GM06990 (cell line): Measurements from ENCODE around the gene SPTSSA.

ENCODE experiments used
- DNase-seq: peaks from one replicate; pipeline ENCODE4 v3.0.0-alpha.2; 2011; ENCODE audit not compliant: insufficient read length; ENCODE audit errors: extremely low read depth
- H3K27me3 ChIP-seq: replicated peaks from 2 replicates; pipeline ENCODE4 v1.6.0; 2011; ENCODE audit warnings: low read length; ENCODE audit not compliant: control insufficient read depth, insufficient read depth
- H3K36me3 ChIP-seq: 2 replicates; pipeline ENCODE4 v1.5.1; 2011; ENCODE audit warnings: low read length; ENCODE audit not compliant: control insufficient read depth, insufficient read depth
- H3K4me3 ChIP-seq: replicated peaks from 2 replicates; pipeline ENCODE4 v1.5.1; 2011; ENCODE audit warnings: low read depth, mild to moderate bottlenecking, control low read depth, low read length
- TF ChIP-seq, protein P1 (sequence below): IDR thresholded peaks from 2 replicates; pipeline ENCODE4 v1.5.1; 2011; ENCODE audit warnings: low read length, control low read depth, mild to moderate bottlenecking, inconsistent platforms; ENCODE audit not compliant: insufficient read depth, poor library complexity, severe bottlenecking

Gene SPTSSA

GRCh38 chr14:34475163-34475562 is 13.1 kb upstream of the SPTSSA start:
- Histone ChIP-seq H3K36me3 (no peaks in the 10 kb centered on the region), H3K4me3 (no peak overlapping the region), H3K27me3 (no peaks in the 10 kb centered on the region)
- TF ChIP-seq, protein P1, sequence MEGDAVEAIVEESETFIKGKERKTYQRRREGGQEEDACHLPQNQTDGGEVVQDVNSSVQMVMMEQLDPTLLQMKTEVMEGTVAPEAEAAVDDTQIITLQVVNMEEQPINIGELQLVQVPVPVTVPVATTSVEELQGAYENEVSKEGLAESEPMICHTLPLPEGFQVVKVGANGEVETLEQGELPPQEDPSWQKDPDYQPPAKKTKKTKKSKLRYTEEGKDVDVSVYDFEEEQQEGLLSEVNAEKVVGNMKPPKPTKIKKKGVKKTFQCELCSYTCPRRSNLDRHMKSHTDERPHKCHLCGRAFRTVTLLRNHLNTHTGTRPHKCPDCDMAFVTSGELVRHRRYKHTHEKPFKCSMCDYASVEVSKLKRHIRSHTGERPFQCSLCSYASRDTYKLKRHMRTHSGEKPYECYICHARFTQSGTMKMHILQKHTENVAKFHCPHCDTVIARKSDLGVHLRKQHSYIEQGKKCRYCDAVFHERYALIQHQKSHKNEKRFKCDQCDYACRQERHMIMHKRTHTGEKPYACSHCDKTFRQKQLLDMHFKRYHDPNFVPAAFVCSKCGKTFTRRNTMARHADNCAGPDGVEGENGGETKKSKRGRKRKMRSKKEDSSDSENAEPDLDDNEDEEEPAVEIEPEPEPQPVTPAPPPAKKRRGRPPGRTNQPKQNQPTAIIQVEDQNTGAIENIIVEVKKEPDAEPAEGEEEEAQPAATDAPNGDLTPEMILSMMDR = no peak
- no peak for DNase-seq

- Histone ChIP-seq H3K4me3 (no peak overlapping the region), H3K36me3 (no peaks in the 10 kb centered on the region), H3K27me3 (no peaks in the 10 kb centered on the region)
- TF ChIP-seq, protein P1 = no peak
- DNase-seq = no peak
Measured at GRCh38 chr14:34474187-34474679, 12.2 kb upstream of the SPTSSA start.

GRCh38 chr14:34472706-34473279 is 10.8 kb upstream of the SPTSSA start:
- TF ChIP-seq, protein P1 = no peak
- no peak overlapping the region for H3K4me3 ChIP-seq
- H3K36me3 ChIP-seq = no peaks in the 10 kb centered on the region
- no peak for DNase-seq
- H3K27me3 ChIP-seq = no peaks in the 10 kb centered on the region

DNA sequence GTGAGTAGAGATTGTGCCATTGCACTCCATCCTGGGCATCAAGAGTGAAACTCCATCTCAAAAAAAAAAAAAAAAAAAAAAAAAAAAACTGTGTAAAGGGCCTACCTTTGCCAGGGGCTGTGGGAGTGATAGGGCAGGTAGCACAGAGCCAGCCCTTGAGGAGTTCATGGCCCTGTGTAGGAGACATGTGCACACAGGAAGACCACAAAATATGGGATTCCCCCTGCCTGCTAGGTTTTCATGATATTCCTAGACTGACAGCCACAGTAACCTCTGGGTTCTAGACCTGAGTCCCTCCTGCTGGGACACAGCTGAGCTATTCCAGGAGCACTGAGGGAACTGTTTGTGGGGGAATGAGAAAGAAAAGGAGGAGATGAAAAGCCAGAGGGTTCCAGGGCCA is 8.3 kb upstream of the SPTSSA start:
- DNase-seq = no peak
- Histone ChIP-seq H3K36me3 (no peaks in the 10 kb centered on the region), H3K4me3 (no peak overlapping the region), H3K27me3 (no peaks in the 10 kb centered on the region)
- TF ChIP-seq, protein P1 = no peak

DNA sequence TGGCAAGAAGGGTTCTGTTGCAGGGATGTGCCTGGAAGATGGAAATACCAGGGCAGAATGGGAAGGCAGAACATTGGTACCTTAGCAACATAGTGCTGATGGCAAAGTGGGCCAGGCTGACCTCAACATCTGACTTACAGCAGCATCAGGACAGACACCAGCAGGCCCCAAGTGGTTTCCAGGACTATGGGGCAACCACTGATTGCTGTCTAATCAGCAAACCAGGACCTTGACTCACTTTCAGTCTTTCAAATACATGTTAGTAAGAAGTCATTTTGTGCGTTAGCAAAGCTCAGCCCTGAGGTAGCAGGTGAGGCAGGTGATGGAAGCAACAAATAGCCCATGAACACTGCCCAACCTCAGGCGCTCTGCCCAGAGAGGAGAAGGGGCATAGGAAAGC is 4.7 kb upstream of the SPTSSA start:
- TF ChIP-seq, protein P1 = no peak
- Histone ChIP-seq H3K27me3 (no peaks in the 10 kb centered on the region), H3K4me3 (no peak overlapping the region), H3K36me3 (no peaks in the 10 kb centered on the region)
- DNase-seq = no peak

GRCh38 chr14:34465069-34465859 is 3.2 kb upstream of the SPTSSA start:
- H3K27me3 ChIP-seq = no peaks in the 10 kb centered on the region
- TF ChIP-seq, protein P1 = no peak
- H3K4me3 ChIP-seq = no peak overlapping the region
- H3K36me3 ChIP-seq = no peaks in the 10 kb centered on the region
- DNase-seq = no peak
